AG04449 (cell line): ENCODE results near the gene ACLY.

Experiments
- CTCF ChIA-PET: fragments of 350-600 bp; formaldehyde crosslinking; extraction: SDS; loops from one replicate; lab custom pipeline; 2021; ENCODE audit warnings: antibody characterized with exemption; lab: Yijun Ruan, JAX
- POLR2A ChIA-PET: fragments of 400-600, 350-600 bp; formaldehyde crosslinking; extraction: SDS; loops from one replicate; lab custom pipeline; 2020; ENCODE audit warnings: antibody characterized with exemption, inconsistent platforms; lab: Yijun Ruan, JAX
- DNase-seq: peaks from one replicate; pipeline ENCODE4 v3.0.0-alpha.2; 2010; ENCODE audit warnings: low read depth, low spot score
- H3K4me3 ChIP-seq: 2 replicates; pipeline ENCODE4 v1.5.1; 2011; ENCODE audit warnings: low read depth, mild to moderate bottlenecking, control low read depth, low read length
- TF ChIP-seq, protein P1 (sequence below): IDR thresholded peaks from one replicate; pipeline ENCODE4 v1.5.1; 2011; ENCODE audit warnings: mild to moderate bottlenecking, moderate library complexity, low read length, control low read depth, inconsistent platforms; ENCODE audit not compliant: insufficient read depth; ENCODE audit errors: missing control alignments

Gene ACLY

DNA sequence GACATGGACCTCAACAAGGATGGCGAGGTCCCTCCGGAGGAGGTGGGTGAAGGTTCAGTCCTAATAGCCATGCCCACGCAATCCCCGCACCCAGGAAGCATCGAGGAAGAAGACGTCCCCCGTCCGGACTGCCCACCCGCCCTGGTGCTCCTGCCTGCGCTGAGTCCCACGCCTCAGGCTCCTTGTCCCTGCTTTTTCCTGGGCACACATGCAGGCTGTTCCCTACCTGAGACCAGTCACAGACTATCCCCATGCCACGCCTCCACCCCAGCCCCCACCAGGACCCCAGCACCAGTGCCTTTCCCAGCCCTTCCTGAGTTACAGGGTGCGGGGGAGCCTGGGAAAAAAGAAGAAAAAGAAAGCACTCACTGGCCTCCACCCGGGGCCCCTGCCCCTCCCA, 97.0 kb downstream of the ACLY start:
- ChIA-PET POLR2A (interaction anchor here (0.8 to 1.6 kb wide), 2 partner anchors 41 to 291 kb away, joined by 3 read pairs; partner anchors contain the start of gene DHX58), CTCF (no interaction called here)
- TF ChIP-seq, protein P1, sequence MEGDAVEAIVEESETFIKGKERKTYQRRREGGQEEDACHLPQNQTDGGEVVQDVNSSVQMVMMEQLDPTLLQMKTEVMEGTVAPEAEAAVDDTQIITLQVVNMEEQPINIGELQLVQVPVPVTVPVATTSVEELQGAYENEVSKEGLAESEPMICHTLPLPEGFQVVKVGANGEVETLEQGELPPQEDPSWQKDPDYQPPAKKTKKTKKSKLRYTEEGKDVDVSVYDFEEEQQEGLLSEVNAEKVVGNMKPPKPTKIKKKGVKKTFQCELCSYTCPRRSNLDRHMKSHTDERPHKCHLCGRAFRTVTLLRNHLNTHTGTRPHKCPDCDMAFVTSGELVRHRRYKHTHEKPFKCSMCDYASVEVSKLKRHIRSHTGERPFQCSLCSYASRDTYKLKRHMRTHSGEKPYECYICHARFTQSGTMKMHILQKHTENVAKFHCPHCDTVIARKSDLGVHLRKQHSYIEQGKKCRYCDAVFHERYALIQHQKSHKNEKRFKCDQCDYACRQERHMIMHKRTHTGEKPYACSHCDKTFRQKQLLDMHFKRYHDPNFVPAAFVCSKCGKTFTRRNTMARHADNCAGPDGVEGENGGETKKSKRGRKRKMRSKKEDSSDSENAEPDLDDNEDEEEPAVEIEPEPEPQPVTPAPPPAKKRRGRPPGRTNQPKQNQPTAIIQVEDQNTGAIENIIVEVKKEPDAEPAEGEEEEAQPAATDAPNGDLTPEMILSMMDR = no peak
- DNase-seq = no peak
- no peak overlapping the region for H3K4me3 ChIP-seq

- TF ChIP-seq, protein P1 = no peak
- DNase-seq = no peak
- ChIA-PET CTCF (interaction anchor here (2.2 kb wide), 1 partner anchor 16 kb away, joined by 8 read pairs; no protein-coding TSS in a partner anchor), POLR2A (no interaction called here)
- H3K4me3 ChIP-seq = no peak overlapping the region
Measured at GRCh38 chr17:41818024-41818423, 100.7 kb downstream of the ACLY start.
